ENCODE measurements around the gene DGKI. TPM values are rescaled to one million over a fixed set of nuclear protein-coding genes. Genes with fewer than 3 reads are reported as not detected.

The DGKI gene
- polyA plus RNA-seq, 4 donors = 0.38 to 1.8 (median 1.7) TPM

GRCh38 chr7:137390076-137390475 lies 456.7 kb downstream of the DGKI start:
- DNase-seq (ENCODE audit: low read depth in 4 of 4, low spot score in 3 of 4) = no peak

- no peak for DNase-seq (ENCODE audit: low read depth in 4 of 4, low spot score in 3 of 4)
Measured at GRCh38 chr7:137388916-137389315, 457.9 kb downstream of the DGKI start.

DNA sequence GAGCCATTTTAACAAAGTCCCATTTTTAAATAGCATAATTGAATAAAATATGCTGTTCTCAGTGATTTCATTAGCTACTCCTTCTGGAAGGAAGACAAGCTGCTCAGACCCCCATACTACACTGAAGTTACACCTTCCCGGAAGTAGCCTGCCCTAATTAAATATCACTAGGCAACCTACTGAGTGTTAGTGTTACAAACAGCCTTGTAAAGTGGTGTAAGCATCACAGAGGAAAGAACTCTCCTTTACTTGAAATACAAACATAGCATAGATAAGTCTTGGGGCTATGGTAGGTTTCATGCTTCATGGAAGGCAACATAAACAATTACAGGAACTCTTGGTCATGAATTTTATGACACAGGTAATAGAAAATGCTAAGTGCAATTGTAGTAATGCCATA lies 459.8 kb downstream of the DGKI start:
- no peak for DNase-seq (ENCODE audit: low read depth in 4 of 4, low spot score in 3 of 4)

- no peak for DNase-seq (ENCODE audit: low read depth in 4 of 4, low spot score in 3 of 4)
Measured at GRCh38 chr7:137381045-137381444, 465.7 kb downstream of the DGKI start.

GRCh38 chr7:137373507-137373906 lies 473.3 kb downstream of the DGKI start:
- no peak for DNase-seq (ENCODE audit: low read depth in 4 of 4, low spot score in 3 of 4)

- no peak for DNase-seq (ENCODE audit: low read depth in 4 of 4, low spot score in 3 of 4)
Measured at GRCh38 chr7:137371616-137372015, 475.2 kb downstream of the DGKI start.

DNA sequence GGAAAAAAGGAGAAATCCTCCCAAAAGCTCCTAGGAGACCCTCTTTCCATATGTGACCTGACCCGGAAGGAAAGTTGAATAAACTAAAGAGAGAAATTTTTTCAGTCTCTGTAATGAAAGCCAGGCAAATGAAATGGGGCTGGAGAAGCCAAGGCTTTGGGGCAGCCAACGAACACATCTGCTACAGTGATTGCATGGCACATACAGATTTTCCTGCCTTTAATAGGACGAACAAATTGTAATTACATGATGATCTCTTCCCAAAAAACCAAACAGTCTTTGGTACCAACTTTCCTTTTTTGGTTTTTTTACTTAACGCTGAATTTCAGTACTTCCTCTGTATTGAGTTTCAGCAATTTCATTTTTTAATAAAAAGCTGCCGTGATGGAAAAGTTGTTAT lies 479.8 kb downstream of the DGKI start:
- DNase-seq (ENCODE audit: low read depth in 4 of 4, low spot score in 3 of 4) = no peak

GRCh38 chr7:137363683-137364082 lies 483.1 kb downstream of the DGKI start:
- no peak for DNase-seq (ENCODE audit: low read depth in 4 of 4, low spot score in 3 of 4)

DNA sequence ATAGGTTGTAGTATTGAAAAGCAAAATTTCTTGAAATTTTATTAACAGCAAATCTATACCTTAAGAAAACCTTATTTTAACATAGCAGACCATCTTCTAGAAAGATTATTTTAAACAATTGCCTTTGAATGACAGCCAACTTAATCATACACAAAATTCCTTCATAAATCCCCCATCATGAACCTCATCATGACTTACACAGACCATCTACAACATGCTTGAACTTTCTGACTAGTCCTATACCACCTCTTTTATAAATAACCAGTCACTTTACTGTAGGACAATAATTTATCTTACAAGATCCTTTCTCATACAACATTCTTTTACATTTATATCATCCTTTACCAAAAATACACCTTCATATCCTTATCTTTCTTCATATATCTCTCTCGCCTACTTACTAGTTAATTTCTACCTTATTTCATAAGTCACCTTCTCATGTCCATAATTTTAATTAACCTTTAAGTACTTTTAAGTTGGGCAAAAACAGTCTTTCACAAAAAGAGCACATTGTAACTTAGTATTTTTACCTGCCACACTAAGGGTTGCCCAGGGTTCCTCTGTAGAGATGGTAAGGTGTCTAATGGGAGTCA lies 486.6 kb downstream of the DGKI start:
- no peak for DNase-seq (ENCODE audit: low read depth in 4 of 4, low spot score in 3 of 4)

- no peak for DNase-seq (ENCODE audit: low read depth in 4 of 4, low spot score in 3 of 4)
Measured at GRCh38 chr7:137354961-137355360, 491.8 kb downstream of the DGKI start.

GRCh38 chr7:137354396-137354795 lies 492.4 kb downstream of the DGKI start:
- no peak for DNase-seq (ENCODE audit: low read depth in 4 of 4, low spot score in 3 of 4)

DNA sequence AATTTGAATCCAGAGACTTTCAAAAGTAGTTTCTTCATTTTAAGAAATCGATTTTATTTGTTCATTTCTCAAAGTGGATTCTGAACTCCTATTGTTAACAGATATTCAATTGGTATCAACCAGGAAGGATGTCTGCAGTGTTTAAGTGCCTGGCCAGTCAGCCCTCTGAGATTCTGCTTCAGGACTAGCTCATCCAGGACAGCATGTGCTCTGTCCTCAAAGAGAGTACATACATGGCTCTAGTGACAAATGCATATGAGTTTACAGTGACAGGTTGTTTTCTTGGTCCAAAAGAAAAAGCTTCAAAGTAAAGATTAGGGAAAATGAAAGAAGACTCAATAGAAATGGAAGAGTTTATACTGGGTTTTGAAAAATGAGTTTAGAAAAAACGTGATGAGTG lies 494.8 kb downstream of the DGKI start:
- no peak for DNase-seq (ENCODE audit: low read depth in 4 of 4, low spot score in 3 of 4)

- DNase-seq (ENCODE audit: low read depth in 4 of 4, low spot score in 3 of 4) = no peak
Measured at GRCh38 chr7:137345799-137346449, 500.9 kb downstream of the DGKI start.

DNA sequence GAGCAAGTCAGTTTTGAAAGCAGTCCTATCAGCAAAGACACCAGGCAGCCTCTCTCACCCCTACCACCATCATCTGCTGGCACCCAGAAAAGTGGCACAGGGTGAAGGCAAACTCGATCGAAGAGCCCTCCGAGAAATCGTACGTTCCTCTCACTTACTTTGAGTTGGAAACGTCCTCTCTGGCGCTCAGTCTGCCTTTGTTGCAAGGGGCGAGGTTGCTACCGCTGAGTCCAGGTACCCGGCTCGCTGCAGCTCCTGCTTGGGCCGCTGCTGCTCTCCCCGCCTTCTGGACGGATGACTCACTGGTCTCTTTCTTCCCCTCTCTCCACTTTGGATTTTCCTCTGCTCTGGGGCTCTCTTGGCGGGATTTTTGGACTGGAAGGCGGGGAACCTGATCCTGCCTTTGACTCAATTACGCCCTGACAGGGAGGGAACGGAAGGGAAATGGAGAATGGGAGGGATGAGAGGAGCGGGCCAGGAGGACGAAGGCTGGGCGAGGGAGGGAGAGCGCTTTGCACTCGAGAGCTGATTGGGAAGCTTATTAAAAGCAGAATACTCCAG lies 503.4 kb downstream of the DGKI start, which contains the start of gene PTN:
Gene PTN, minus strand, starts transcription at position 453 of the 561 bp plus-strand sequence. CDS start 88,760 bp downstream, outside the sequence.
- peak; percentile 45 to 63 (median 58) for DNase-seq (ENCODE audit: low read depth in 4 of 4, low spot score in 3 of 4)

DNA sequence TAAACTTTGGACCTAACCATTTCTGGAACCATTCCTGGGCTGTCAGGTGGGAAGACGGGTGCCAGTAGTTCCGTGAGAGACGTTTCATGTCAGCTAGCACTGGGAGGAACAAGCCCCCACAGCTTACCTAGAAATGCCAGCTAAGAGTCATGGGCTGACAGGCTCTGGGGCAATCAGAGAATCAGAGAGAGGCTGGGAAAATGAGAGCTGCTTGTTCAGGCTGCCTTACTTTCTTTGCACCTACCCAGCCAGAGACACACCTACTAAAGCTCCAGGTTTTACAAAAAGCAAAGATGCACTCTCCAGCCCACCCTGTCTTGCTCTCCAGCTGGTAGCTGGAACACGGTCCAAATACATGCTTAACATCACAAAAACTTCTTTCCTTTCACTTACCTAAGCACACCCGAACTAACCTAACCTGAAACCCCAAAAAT lies 503.9 kb downstream of the DGKI start:
- peak in 2 of 4 donors; percentile 12 to 18 for DNase-seq (ENCODE audit: low read depth in 4 of 4, low spot score in 3 of 4)

- DNase-seq (ENCODE audit: low read depth in 4 of 4, low spot score in 3 of 4) = peak in 1 of 4 donors; percentile 16
Measured at GRCh38 chr7:137342265-137342664, 504.5 kb downstream of the DGKI start.

- DNase-seq (ENCODE audit: low read depth in 4 of 4, low spot score in 3 of 4) = no peak
Measured at GRCh38 chr7:137337902-137338301, 508.9 kb downstream of the DGKI start.

GRCh38 chr7:137335814-137336213 lies 511.0 kb downstream of the DGKI start:
- no peak for DNase-seq (ENCODE audit: low read depth in 4 of 4, low spot score in 3 of 4)

DNA sequence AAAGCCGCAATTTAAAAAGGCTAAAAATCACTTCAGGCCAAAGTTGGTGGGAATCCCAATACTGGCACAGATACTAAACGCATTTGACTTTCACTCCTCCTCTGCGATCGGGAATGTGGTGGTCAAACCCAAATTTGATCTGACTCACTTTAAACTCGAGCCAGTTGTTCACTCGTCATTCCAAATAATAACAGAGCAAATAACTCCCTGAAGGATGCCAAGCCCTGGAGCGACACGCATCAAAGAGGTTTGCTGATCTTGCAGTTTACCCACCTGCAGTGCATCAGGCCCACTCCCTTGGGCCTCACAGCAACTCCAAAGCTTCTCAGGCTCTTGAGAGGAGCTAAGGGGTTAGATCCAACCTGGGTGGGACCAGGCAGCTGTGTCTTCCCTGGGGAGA lies 515.4 kb downstream of the DGKI start:
- DNase-seq (ENCODE audit: low read depth in 4 of 4, low spot score in 3 of 4) = no peak
